Dermis microvascular lymphatic vessel endothelial cell (primary cell): ENCODE measurements around the gene NANOS1. TPM values are rescaled to one million over a fixed set of nuclear protein-coding genes. Genes with fewer than 3 reads are reported as not detected.
"Not testable (repeated sequence)": the region's sequence is repeated elsewhere in the genome, so short reads cannot be mapped to it uniquely, and the experiment has no call there.

Experiments used
- DNase-seq, 2 donors: peaks; one replicate each; pipeline versions ENCODE4 v3.0.0 to v3.0.0-alpha.2; 2010; ENCODE audit warnings: low read depth in 2 of 2
- total RNA-seq: library from RNA; depleted of rRNA; stranded (reverse); fragments of >200 nt; gene quantifications from 2 replicates; pipeline ENCODE4 v1.2.1, GENCODE V29; 2014

The NANOS1 gene
- total RNA-seq, 1 donor from 2014 or later = 0.13 TPM

- DNase-seq = no peak
Measured at GRCh38 chr10:119007211-119007574, 22.3 kb upstream of the NANOS1 start.

DNA sequence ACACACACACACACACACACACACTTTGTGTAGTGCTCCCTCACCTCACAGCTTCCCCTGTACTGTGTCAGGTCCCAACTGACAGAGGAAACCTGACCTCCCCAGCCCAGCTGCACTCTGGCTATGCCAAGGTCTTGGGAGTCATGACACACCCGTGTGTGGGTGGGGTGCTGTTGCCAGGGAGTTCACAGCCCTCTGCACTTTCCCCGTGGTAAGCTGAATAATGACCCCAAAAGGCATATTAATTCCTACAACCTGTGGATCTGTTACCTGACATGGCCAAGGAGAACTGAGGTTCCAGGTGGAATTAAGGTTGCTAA lies 8.9 kb upstream of the NANOS1 start:
- DNase-seq = no peak

DNA sequence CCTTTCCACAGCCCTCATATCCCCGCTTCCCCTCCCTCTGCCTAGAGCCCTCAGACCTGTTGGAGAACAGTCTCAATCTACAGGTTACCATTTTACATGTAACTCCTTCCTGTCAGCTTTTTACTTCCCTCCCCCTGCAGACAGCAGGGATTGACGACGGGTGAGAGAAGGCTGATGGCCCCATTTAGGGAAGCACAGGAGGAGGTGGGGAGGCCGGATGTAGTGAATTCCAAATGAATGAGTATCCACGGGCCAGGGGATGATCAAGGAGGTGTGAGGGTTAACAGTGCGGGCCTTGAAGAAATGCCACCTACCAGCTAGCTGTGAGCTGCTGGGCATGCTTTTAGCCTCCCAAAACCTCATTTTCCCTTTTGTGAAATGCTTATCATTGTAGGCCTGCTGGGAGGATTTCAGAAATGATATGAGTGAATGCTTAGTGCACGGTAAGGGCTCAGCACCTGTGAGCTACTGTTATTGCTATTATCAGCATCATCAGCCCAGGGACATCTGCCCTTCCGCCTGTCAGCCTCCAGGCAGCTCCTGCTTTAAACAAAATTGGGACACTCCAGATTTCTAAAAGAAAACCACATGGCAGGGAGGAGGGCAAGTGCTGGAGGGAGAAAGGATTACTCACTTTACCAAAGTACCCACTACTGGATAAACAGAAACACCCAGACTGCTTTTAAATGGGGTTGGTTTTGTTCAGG lies 6.5 kb upstream of the NANOS1 start:
- DNase-seq = no peak

GRCh38 chr10:119023553-119023868 lies 6.0 kb upstream of the NANOS1 start:
- no peak for DNase-seq

- no peak for DNase-seq
Measured at GRCh38 chr10:119024882-119025281, 4.6 kb upstream of the NANOS1 start.

GRCh38 chr10:119025336-119025735 lies 4.2 kb upstream of the NANOS1 start:
- peak in 1 of 2 donors; percentile 40 for DNase-seq

GRCh38 chr10:119025776-119026175 lies 3.7 kb upstream of the NANOS1 start:
- peak in 1 of 2 donors; percentile 9 for DNase-seq

DNA sequence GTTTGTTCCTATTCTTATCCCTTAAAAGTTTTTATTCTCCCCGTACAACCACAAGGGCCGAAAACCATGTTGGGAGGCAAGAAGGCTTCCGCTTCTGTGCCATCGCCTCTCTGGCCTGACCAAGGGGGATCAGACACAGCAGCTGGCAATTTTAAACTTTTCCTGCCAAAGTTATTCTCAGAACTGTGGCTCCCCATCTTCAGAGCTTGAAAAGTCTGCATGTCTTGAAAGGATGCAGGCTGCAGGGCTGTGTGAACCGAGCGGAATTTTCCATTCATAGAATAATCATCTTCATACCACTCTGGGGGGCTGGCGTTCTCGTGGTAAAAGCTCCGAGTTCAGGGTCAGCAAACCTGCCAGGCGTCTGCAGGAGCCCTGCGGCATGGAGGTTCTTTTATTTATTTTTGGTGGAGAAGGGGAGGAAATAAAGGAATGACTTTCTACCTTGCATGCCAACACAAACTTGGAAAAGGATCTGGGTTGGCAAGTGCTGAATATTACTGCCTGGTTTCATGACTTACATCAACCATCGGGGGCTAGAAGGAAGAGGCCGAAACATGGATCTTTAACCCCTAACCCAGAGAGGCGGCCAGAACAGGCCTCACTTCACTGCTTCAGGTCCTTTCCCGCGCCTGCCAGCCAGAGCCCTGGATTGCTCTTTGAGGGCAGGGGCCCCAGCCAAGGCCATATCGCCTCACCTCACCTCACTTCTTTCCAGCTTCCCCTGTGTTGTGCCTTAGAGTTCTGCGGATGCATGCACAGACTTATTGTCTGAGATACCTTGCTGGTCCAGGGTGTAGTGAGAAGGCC lies 3.0 kb upstream of the NANOS1 start:
- DNase-seq = peak in 1 of 2 donors; percentile 18

- DNase-seq = not testable (repeated sequence)
Measured at GRCh38 chr10:119028445-119028899, 1.0 kb upstream of the NANOS1 start.

DNA sequence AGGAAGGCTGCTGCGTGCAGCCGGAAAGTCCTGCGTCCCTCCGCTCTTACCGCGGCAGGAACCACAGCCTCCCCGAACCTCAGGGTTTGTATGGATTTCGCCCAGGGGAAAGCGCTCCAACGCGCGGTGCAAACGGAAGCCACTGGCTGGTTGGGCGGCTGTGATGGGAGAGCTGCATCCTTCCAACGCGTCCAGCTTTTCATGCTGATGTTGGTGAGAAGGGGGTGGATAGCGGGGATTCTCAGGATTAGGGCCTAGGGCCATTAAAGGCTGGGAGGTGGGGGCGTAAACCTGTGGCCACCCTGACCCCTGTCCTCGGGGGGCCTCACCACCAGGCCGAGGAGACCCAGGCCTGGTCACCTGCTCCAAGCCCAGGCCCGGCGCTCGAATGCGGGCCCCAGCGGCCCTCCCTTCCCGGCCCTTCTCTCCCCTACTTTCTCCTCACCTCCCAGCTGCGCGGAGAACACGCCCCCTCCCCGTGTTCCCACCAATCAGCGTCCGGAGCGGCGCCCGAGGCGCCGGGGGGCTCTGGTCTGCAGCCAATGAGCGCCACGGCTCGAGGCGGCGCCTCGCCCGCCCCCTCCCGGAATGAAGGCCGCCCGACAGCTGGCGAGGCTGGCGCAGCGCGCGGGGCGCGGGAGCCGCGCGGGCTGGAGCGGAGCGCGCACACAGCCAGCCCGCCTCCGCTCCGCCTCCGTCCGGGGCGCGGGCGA lies 458 bp upstream of the NANOS1 start:
- peak; percentile 80 to 93 for DNase-seq

DNA sequence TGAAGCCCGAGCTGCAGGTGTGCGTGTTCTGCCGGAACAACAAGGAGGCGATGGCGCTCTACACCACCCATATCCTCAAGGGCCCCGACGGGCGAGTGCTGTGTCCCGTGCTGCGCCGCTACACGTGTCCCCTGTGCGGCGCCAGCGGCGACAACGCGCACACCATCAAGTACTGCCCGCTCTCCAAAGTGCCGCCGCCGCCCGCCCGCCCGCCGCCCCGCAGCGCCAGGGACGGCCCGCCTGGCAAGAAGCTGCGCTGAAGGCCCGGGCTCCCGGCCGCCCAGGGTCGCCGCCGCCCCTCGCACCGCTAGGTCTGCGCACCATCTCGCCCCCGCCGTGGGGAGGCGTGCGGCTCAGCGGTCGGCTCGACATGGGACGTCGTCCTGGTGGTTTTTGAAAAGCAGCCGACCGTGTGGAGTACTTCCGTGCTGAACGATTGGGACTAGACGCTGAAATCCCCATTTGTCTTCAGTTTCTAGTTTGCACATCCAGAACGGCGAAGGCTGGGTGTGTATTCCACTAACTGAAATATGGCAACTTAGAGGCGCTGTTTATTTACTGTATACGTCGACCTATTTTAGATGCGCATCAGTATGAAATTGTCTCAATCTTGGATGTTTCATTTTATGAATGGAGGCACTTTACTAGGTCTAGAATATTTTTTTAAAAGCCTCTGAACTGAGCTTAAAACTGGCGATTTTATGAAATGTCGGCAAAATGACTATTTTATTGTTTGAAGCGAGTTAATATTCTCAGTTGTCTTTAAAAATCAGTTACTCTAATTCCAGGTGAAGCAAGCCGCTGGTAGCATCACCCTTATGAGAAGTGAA lies 1.1 kb downstream of the NANOS1 start:
- peak; percentile 18 to 55 for DNase-seq

DNA sequence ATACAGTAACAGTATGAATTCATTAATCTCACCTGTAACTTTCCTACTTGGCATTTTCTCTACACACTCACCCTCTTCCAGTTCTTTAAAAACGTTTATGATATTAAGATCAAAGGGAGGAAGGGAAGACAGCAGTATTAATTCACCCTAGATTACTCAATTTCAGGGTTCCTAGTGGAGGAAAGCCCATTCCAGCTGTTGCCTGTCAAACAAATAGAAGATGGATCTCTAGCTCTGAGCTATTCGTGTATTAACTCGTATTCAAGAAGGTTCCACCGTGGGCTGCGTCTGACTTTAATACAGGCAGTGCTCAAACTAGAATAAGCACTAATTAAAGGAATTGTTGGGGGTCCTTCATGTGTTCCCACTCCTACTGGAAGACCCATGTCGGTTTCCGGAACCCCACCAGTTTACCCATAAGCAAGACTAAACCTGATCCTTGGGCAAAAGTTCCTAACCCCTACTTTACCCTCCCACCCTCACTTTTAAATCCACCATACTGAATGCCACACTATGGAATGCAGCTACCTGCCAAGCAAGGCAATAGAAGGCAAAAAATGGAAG lies 2.1 kb downstream of the NANOS1 start:
- DNase-seq = no peak

DNA sequence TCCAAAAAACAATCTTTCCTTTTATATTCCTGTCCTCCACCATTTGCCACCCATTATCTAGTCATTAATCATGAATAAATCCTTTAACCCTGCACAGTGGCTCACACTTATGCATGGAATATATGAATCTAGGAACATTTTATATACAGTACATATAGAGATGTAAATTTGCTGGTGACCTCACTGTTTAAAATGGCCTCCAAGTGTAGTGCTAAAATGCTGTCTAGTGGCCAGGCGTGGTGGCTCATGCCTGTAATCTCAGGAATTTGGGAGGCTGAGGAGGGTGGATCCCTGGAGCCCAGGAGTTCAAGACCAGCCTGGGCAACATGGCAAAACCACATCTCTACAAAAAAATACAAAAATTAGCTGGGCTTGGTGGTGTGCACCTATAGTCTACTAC lies 9.6 kb downstream of the NANOS1 start:
- no peak for DNase-seq

DNA sequence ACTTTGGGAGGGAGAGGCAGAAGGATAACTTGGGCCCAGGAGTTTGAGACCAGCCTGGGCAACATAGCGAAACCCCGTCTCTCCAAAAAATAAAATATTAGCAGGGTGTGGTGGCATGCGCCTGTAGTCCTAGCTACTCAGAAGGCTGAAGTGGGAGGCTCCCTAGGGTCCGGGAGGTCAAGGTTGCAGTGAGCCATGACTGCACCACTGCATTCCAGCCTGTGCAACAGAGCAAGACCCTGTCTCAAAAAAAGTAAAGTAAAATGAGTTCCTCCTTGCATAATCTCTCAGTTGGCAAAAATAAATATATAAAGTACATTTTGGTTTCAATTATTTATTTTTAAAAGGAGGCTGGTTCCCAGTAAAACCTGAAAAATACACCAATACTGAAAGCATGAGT lies 11.8 kb downstream of the NANOS1 start:
- no peak for DNase-seq

- DNase-seq = no peak
Measured at GRCh38 chr10:119042169-119042568, 12.7 kb downstream of the NANOS1 start.

DNA sequence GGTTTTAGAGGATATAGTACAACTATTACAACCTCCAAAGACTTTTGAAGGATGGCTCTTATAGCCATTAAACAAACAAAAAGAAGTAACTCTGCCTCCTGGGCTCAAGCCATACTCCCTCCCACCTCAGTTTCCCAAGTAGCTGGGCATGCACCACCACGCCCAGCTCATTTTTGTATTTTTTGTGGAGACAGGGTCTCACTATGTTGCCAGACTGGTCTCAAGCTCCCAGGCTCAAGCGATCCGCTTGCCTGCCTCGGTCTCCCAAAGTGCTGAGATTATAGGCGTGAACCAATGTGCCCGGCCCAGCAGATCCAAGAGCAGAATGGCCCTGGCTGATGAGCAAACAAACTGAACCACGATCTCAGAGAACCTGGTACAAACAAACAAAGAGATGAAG lies 16.0 kb downstream of the NANOS1 start:
- no peak for DNase-seq

DNA sequence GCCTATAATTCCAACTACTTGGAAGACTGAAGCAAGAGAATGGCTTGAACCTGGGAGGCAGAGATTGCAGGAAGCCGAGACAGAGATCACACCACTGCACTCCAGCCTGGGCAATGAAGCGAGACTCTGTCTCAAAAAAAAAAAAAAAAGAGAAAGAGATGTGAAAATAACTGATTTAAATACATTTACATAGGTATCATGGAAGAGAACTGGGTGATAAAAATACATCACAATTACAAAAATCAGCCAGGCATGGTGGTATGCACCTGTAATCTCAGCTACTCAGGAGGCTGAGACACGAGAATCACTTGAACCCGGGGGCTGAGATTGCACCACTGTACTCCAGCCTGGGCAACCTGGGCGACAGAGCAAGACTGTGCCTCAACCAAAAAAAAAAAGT lies 19.8 kb downstream of the NANOS1 start:
- DNase-seq = no peak

DNA sequence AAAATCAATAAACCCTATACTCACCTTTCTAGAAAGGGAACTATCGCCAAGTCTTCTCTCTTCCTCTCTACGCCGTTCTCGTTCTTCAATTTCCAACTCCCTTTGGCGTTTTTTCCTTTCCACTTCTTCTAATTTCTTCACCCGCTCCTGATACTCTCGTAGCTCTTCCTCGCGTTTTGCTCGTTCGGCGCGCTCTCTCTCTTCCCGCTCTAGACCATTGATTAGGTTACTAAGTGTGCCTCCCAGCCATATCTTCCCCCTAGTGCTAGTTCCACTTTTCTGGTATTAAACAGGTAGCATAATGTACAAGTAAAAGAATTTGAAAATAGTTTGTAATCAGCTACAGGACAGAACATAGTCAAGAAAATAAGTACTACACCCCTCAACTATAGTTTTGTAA lies 20.3 kb downstream of the NANOS1 start:
- DNase-seq = no peak

DNA sequence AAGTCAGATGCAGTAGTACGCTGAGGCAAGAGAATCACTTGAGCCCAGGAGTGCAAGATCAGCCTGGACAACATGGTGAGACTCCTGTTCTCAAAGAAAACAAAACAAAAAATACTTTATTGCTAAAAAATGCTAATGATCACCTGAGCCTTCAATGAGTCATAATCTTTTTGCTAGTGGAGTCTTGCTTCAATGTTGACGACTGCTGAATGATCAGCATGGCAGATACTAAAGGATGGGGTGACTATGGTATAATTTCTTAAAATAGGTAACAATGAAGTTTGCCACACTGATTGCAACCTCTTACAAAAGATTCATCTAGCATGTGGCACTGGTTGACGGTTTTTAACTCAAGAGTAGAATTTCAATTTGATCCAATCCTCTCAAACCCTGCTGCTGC lies 22.3 kb downstream of the NANOS1 start:
- no peak for DNase-seq

GRCh38 chr10:119055472-119055871 lies 26.0 kb downstream of the NANOS1 start:
- DNase-seq = no peak

- DNase-seq = no peak
Measured at GRCh38 chr10:119058010-119058409, 28.5 kb downstream of the NANOS1 start.
